ENCODE results near the gene CTSV.
"Not testable (repeated sequence)": the region's sequence is repeated elsewhere in the genome, so short reads cannot be mapped to it uniquely, and the experiment has no call there.

CTSV gene

DNA sequence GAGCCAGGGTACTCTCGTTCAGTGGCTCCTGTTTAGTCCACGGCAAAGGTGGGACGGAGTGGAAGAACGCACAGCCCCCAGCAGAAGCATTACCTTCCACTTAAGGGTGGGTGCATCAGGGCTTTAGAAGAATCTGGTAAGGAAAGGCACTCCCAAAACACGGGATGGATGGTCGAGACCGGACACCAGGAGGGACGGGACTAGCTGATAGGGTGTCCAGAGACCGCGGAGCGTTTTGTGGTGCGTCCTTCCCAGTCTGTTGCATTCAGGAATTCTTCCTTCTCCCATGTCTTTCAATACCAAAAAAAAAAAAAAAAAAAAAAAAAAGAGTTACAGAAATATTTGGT, 545 bp upstream of the CTSV start:
- DNase-seq: no peak

DNA sequence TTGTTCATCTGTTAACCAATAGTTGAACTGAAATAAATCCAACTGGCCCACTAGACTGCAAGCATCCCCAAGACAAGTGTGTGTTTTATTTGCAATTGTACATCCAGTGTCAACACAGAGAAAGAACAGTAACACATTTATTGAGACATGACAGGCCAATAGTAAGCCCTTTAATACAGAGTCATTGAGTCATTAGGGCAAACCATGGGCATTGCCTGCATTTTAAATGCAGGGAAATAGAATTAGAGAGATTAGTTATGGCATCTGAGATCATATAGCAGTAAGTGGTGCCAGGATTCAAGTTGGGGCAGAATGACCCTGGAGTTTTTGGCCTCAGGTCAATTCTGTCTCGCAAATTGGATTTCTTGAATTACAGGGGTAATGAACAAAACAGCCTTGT, 15.4 kb downstream of the CTSV start:
- not testable (repeated sequence) for DNase-seq

DNA sequence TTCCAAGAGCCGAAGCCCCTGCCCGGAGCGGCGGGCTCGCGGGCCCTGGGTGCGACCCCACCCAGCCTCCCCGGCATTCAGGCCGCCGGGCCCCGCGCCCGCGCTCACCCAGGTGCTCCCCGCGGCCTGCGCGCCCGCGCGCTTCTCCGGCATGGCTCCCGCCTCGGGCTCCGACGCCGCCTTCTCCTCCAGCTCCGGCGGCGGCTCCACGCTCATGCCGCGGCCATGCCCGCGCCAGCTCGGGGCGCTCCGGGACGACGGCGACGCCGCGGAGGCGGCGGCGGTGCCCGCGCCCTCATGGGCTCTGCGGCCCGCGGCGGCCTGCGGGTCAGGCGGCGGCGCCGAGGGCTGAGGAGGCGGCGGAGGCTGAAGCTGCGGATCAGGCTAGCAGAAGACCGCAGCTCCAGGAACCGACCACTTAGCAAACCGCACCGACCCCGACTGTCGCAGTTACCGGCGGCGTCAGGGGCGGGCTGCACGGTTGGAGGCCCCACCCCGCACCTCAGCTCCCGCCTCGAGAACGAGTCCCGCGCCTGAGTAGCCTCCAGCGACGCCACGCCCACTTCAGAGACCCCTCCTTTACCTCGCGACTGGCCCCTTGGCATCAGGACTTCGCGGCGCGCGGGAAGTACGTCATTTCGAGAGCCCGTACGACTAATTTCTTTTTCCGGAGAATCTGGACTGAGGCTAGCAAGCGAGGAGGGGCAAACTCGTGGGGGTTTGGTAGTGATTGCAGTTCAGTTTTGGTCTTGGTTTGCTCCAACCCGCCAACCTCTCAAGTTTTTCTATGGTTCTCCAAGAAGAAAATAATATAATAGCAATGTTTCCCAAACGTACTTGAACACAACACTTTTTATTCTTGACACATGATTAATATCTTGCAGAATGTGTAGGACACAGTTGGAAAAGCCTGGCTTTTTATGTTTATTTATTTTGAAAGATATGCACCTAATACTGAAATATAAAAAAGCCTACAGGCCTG, 25.5 kb downstream of the CTSV start:
- peak; percentile 64 for DNase-seq

DNA sequence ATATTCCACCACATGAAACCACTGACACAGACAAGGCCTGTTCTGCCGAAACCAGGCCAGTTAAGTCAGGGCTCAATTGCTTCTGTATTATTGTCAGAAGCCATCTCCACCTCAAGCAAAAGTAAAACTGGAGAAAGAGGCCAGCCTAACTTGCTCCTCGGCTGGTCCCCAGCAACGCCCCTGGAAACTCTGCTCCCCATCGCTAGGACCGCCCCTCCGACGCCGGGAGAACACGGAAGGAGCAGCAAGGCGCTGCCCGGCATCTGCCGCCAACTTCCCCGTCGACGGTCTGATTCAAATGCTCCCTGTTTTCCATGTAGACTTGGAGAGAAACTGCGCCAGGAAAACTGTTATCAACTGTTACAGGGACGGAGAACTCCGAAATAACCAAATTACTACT, 26.3 kb downstream of the CTSV start:
- peak; percentile 54 for DNase-seq

DNA sequence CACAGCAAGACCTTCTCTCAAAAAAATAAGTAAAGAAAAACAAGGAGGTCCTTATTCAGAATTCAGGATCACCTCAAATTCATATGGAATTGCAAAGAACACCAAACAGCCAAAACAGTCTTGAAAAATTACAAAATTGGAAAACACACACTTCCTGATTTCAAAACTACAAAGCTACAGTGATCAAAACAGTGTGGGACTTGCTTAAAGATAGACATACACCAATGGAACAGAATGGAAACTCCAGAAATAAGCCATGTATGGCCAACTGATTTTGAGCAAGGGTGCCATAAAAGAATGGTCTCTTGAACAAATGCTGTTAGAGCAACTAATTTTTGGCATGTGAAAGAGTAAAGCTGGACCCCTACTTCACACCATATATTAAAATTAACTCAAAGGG, 36.7 kb downstream of the CTSV start:
- peak; percentile 40 for DNase-seq

DNA sequence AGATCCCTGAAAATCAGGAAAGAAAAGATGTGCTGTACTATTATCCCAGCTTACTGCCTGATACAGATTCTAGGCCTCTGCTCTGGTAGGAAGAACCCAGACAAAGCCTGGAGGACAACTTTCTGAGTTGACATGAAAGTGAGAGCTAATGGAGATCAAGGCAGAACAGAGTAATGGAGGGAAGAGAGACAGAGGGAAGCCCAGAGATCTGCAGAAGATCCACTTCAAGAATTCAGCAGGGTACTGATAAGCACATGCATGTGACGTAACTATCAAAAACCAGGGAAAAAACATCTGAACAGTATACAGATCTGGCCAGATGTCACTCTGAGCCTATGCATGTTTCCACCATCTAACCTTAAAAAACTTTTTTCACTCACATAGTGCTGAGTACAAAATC, 37.6 kb downstream of the CTSV start:
- DNase-seq: not testable (repeated sequence)

DNA sequence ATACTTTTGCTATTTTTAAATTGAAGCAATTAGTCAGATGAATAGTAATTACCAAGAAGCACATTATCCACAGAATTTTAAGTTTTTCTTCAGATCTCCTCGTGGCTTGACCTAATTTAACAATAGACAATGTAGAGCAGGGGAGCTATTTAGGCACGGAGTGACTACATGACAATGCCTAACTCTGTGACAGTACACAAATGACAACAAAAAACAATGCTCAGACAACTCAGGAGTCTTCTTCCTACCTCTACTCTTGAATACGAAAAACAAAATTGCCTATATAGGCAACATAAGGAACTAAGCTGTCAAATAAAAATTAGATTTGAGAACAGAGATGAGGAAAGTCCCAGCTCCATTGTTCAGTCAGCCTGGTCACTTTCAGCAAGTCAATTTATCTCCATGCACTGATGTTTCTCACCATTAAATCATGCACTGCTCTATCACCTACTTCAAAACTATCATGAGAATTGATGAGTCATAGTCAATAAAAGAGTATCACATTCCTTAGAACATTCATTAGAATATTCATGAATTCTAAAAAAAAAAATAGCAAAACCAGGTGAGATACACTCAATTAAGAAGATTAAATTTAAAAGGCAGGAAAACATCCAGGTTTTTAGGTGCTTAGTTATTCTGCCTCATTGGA, 38.7 kb downstream of the CTSV start:
- DNase-seq: not testable (repeated sequence)

DNA sequence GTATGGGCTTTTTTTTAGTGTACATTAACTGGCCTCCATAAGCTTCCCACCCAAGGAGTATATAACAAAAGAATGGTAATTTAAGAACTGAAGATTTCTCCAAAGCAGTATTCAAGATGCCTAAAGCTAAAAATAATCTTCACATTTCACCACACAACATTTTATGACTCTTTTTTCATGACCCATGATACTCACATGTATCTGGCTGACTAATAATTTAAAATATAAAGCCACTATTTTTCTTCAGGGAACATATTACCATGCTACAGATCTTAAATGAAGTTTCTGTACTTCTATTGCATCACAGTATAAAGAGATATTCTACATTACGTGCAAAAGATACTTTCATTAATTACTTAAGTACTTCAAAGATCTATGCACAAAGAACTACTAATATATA, 39.2 kb downstream of the CTSV start:
- not testable (repeated sequence) for DNase-seq

DNA sequence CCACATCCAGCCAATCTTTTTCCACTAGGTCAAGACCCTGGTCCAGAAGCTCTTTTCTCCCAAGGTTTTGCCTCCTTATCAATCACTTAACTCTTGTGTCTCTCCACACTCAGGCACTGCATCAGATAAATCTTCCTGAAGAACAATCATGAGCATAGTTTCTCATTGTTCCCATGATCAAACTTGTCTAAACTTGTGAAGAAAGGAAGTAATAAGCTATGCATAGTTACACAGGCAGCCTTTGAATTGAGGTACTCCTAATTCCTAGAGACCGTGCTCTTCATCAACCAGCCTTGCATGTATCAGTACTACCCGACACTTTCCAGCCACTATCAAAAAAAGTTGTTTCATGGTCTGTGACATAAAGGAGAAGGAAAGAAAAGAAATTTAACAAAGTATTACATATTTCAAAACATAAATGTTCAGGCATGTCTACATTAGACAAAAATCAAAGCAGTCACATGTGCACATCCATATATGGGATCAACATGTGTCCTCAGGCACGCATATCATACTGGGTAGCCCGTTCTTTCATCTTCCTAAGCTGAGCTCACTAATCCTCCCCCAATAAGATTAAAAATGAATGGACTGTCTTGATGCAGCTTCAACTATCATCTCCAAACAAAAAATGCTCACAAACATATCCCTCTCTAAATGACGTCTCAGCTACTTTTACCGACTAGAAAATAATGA, 41.8 kb downstream of the CTSV start:
- not testable (repeated sequence) for DNase-seq

DNA sequence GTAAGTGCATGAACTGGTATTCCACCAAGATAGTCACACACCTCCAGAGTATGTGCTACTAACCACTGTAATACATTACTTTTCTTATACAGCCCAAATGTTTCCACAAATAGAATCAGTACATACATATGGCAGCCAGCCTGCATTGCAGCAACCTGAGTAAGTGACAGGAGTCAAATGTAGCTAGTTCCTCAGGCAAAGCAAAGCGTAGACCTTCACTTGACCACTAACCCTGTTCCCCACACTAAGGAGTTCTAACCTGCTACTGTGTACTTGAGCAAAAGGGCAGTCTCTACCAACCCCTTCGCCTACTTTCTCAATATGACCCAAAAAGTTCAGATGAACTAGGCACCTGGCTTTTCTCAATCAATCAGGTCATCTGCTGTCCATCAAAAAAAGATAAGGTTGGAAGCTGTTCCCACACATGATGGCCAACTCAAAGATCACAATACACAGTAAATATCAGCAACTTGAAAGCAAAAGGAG, 44.4 kb downstream of the CTSV start:
- DNase-seq: not testable (repeated sequence)

DNA sequence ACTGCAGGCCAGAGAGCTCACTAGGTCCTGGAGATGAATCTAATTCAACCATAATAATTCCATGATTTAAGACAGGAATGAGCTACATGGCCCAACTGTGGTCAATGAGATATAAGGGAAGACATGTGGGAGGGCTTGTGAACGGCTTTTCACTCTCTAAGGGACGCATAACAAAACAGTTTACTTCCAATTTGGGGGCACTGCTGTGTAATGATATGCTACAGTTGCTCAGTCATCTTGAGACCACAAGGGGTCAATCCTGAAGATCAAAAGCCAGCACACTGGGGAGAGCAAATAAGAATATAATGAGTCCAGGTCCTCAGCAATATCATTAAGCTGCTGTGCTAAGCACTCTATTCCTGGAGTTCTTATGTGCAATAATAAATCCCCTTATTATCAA, 46.6 kb downstream of the CTSV start:
- not testable (repeated sequence) for DNase-seq

DNA sequence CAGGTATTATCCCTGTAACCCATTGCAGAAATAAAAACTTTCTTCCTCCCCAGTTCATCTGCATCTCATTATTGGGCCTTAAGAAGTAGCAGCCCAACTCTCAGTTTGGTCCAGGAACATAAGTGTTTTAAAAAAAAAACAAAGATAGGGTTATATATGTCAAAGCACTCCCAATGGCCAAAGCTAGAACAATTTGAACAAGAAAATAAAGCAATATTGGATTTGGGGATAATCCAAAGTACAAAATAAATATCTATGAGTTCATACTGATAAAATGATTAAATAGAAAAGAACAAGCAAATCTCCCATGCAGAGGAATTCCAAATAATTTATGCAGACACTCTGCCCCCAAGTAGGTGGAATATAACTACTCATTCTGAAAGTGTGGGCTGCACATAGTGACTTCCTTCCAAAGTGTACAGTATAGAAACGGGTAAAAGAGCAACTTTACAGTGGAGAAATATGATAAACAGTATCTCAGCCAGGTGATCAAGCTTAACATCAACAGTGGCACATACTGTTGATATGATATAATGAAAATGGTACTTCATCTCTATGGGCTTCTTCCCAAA, 49.1 kb downstream of the CTSV start:
- DNase-seq: not testable (repeated sequence)

DNA sequence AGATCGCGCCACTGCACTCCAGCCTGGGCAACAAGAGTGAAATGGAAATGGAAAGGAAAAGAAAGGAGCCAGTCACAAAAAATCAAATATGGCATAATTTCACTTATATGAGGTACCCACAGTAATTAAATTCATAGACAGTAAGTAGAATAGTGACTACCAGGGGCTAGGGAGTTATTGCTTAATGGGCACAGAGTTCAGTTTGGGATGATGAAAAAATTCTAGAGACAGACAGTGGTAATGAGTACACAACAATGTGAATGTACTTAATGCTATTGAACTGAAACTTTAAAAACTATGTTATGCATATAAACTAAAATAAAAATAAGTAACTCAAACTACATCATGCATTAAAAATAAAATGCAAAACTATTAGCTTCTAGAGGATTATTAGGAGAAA, 54.1 kb downstream of the CTSV start:
- not testable (repeated sequence) for DNase-seq

DNA sequence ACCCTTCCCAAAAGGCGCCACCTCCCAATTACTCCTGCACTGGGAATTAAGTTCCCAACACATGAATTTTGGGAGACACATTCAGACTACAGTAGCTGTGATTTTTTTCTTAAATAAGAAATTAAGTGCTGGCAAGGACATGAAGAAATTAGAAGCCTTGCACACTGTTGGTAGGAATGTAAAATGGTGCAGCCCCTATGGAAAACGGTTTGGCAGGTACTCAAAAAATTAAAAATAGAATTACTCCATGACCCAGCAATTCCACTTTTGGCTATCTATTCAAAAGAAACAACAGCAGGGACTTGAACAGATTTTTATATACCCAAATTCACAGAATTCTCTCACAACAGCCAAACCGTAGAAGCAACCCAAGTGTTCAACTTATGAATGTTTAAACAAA, 54.8 kb downstream of the CTSV start:
- not testable (repeated sequence) for DNase-seq

DNA sequence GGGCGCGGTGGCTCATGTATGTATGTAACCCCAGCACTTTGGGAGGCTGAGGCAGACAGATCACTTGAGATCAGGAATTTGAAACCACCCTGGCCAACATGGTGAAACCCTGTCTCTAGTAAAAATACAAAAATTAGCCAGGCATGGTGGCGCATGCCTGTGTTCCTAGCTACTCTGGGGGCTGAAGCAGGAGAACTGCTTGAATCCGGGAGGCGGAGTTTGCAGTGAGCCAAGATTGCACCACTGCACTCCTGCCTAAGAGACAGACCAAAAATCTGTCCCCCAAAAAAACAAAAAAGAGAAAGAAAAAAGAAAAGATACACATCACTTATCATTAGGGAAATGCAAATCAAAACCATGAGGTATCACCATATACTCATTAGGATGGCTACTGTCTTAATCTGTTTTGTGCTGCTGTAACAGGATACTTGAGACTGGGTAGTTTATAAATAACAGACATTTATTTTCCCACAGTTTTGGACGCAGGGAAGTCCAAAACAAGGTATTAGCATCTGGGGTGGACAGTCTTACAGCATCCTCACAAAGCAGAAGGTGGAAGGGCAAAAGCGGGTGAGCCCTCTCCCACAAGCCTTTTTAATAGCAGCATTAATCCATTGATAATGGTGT, 55.3 kb downstream of the CTSV start:
- not testable (repeated sequence) for DNase-seq

Measured in inflammatory macrophage treated with lipopolysaccharide for 4 hours (primary cell).